Gastroesophageal sphincter (tissue), 3 donors: ENCODE results near the gene ZSWIM3.

ENCODE experiments used
- CTCF ChIP-seq, 4 experiments: fragments of 200-600 bp in 2 of 4; fragments of 450-650 bp in 2 of 4; sonication (generic) in 1 of 4; IDR thresholded peaks; one replicate each; pipeline ENCODE4 v1.5.1; 2017 to 2019; ENCODE audit warnings: antibody characterized with exemption in 4 of 4, mild to moderate bottlenecking in 2 of 4, moderate library complexity in 2 of 4
- POLR2A ChIP-seq, 2 donors: fragments of 450-650 bp; IDR thresholded peaks; one replicate each; pipeline ENCODE4 v1.6.1; 2017; ENCODE audit warnings: antibody characterized with exemption in 2 of 2, mild to moderate bottlenecking in 2 of 2, moderate library complexity in 1 of 2
- POLR2AphosphoS5 ChIP-seq: sonication (generic); formaldehyde crosslinking; IDR thresholded peaks from one replicate; pipeline ENCODE4 v1.6.1; 2017; ENCODE audit warnings: antibody characterized with exemption

- TF ChIP-seq CTCF (IDR thresholded peaks at IDR 0.05) (no peak), POLR2A (IDR thresholded peaks at IDR 0.05) (no peak), POLR2AphosphoS5 (no peak)
Observed at GRCh38 chr20:45892049-45892825, 34.8 kb downstream of the ZSWIM3 start.
